HEK293 (cell line): Measurements from ENCODE around the gene LYPD5.
A peak's percentile ranks its signal among the peaks of the same experiment; 100 is the strongest.

Experiments
- CTCF ChIA-PET: fragments of 350-600 bp; formaldehyde crosslinking; extraction: SDS; loops from one replicate; lab custom pipeline; 2021; ENCODE audit warnings: antibody characterized with exemption; lab: Yijun Ruan, JAX
- POLR2A ChIA-PET: fragments of 300-600 bp; formaldehyde crosslinking; extraction: SDS; loops from one replicate; lab custom pipeline; 2020; ENCODE audit warnings: antibody characterized with exemption, inconsistent platforms; lab: Yijun Ruan, JAX
- H3K27ac ChIP-seq: fragments of 200-500 bp; sonication (Bioruptor generic); 2 replicates; pipeline ENCODE4 v1.5.1; 2014; ENCODE audit warnings: low read depth, low read length, control low read depth, inconsistent platforms; ENCODE audit errors: extremely low read depth
- H3K36me3 ChIP-seq, 2 experiments: fragments of 200-500 bp in 1 of 2; sonication (Bioruptor generic) in 1 of 2; 1 replicate in 1 of 2; 2 replicates in 1 of 2; pipeline ENCODE4 v1.5.1; 2014 to 2017; ENCODE audit warnings: inconsistent platforms in 2 of 2, low read length in 2 of 2; ENCODE audit not compliant: control insufficient read depth in 2 of 2, insufficient read depth in 1 of 2
- H3K4me1 ChIP-seq: fragments of 200-500 bp; sonication (Bioruptor generic); 2 replicates; pipeline ENCODE4 v1.5.1; 2014; ENCODE audit warnings: mild to moderate bottlenecking, low read length, inconsistent platforms; ENCODE audit not compliant: control insufficient read depth, insufficient read depth
- H3K4me3 ChIP-seq: 2 replicates; pipeline ENCODE4 v1.5.1; 2011; ENCODE audit warnings: low read depth, mild to moderate bottlenecking, control low read depth, low read length, moderate library complexity
- H3K9me3 ChIP-seq: fragments of 200-500 bp; sonication (Bioruptor generic); 2 replicates; pipeline ENCODE4 v1.5.1; 2014; ENCODE audit warnings: low read depth, low read length, inconsistent platforms; ENCODE audit not compliant: control insufficient read depth, insufficient read depth
- BCL11A ChIP-seq: fragments of 450-650 bp; formaldehyde crosslinking; IDR thresholded peaks from 2 replicates; pipeline ENCODE4 v1.5.1; 2016; ENCODE audit warnings: low read depth, missing biosample characterization, missing genetic modification characterization
- FEZF1 ChIP-seq: fragments of 450-650 bp; formaldehyde crosslinking; IDR thresholded peaks from 2 replicates; pipeline ENCODE4 v1.5.1; 2016; ENCODE audit warnings: missing biosample characterization, missing genetic modification characterization
- KLF1 ChIP-seq: fragments of 450-650 bp; formaldehyde crosslinking; IDR thresholded peaks from 2 replicates; pipeline ENCODE4 v1.5.1; 2016; ENCODE audit warnings: missing biosample characterization, missing genetic modification characterization
- KLF9 ChIP-seq: fragments of 450-650 bp; formaldehyde crosslinking; IDR thresholded peaks from 2 replicates; pipeline ENCODE4 v1.5.1; 2016; ENCODE audit warnings: missing biosample characterization, missing genetic modification characterization, low read depth
- TCF7L2 ChIP-seq: IDR thresholded peaks from 2 replicates; pipeline ENCODE4 v1.6.1; 2011; ENCODE audit warnings: low read depth, mild to moderate bottlenecking, inconsistent platforms, low read length, moderate library complexity, borderline replicate concordance
- ZIC2 ChIP-seq: fragments of 450-650 bp; formaldehyde crosslinking; IDR thresholded peaks from 2 replicates; pipeline ENCODE4 v1.5.1; 2016; ENCODE audit warnings: missing biosample characterization, missing genetic modification characterization
- ZNF121 ChIP-seq: fragments of 450-650 bp; formaldehyde crosslinking; IDR thresholded peaks from 2 replicates; pipeline ENCODE4 v1.5.1; 2016; ENCODE audit warnings: missing biosample characterization, missing genetic modification characterization
- ZNF19 ChIP-seq: fragments of 450-650 bp; formaldehyde crosslinking; IDR thresholded peaks from 2 replicates; pipeline ENCODE4; 2016; ENCODE audit warnings: missing biosample characterization, missing genetic modification characterization, low read depth
- ZNF426 ChIP-seq: fragments of 450-650 bp; formaldehyde crosslinking; IDR thresholded peaks from 2 replicates; pipeline ENCODE4 v1.5.1; 2017; ENCODE audit warnings: missing biosample characterization, missing genetic modification characterization, mild to moderate bottlenecking, inconsistent platforms, moderate library complexity
- ZNF548 ChIP-seq: fragments of 450-650 bp; formaldehyde crosslinking; IDR thresholded peaks from 2 replicates; pipeline ENCODE4 v1.5.1; 2016; ENCODE audit warnings: missing biosample characterization, missing genetic modification characterization
- ZNF747 ChIP-seq: fragments of 450-650 bp; formaldehyde crosslinking; IDR thresholded peaks from 2 replicates; pipeline ENCODE4 v1.5.1; 2016; ENCODE audit warnings: missing biosample characterization, missing genetic modification characterization
- ZNF785 ChIP-seq: fragments of 450-650 bp; formaldehyde crosslinking; IDR thresholded peaks from 2 replicates; pipeline ENCODE4 v1.5.1; 2016; ENCODE audit warnings: missing biosample characterization, missing genetic modification characterization
- ZNF792 ChIP-seq: fragments of 450-650 bp; formaldehyde crosslinking; IDR thresholded peaks from 2 replicates; pipeline ENCODE4 v1.5.1; 2016; ENCODE audit warnings: missing biosample characterization, missing genetic modification characterization
- ZNF830 ChIP-seq: fragments of 450-650 bp; IDR thresholded peaks from 2 replicates; pipeline ENCODE4 v1.5.0; 2018; ENCODE audit warnings: missing biosample characterization, missing genetic modification characterization, low read depth, mild to moderate bottlenecking, moderate library complexity
- TF ChIP-seq, protein P1 (sequence below): fragments of 450-650 bp; formaldehyde crosslinking; IDR thresholded peaks from 2 replicates; pipeline ENCODE4 v1.5.1; 2017; ENCODE audit warnings: missing biosample characterization, missing genetic modification characterization
- TF ChIP-seq, protein P2 (sequence below): fragments of 450-650 bp; formaldehyde crosslinking; IDR thresholded peaks from 2 replicates; pipeline ENCODE4 v1.5.1; 2016; ENCODE audit warnings: missing biosample characterization, missing genetic modification characterization
- TF ChIP-seq, protein P3 (sequence below): fragments of 450-650 bp; formaldehyde crosslinking; IDR thresholded peaks from 2 replicates; pipeline ENCODE4 v1.5.1; 2016; ENCODE audit warnings: missing biosample characterization, missing genetic modification characterization
- TF ChIP-seq, protein P4 (sequence below): sonication (generic); formaldehyde crosslinking; IDR thresholded peaks from 2 replicates; pipeline ENCODE4 v1.8.1; 2022; ENCODE audit warnings: mild to moderate bottlenecking, moderate library complexity, missing genetic modification reagents
- TF ChIP-seq, protein P5 (sequence below): fragments of 450-650 bp; formaldehyde crosslinking; IDR thresholded peaks from 2 replicates; pipeline ENCODE4 v1.5.1; 2016; ENCODE audit warnings: missing biosample characterization, missing genetic modification characterization
- TF ChIP-seq, protein P6 (sequence below): fragments of 450-650 bp; formaldehyde crosslinking; IDR thresholded peaks from 2 replicates; pipeline ENCODE4 v1.5.1; 2017; ENCODE audit warnings: missing biosample characterization, missing genetic modification characterization
- TF ChIP-seq, protein P7 (sequence below): fragments of 450-650 bp; formaldehyde crosslinking; conservative IDR thresholded peaks from 2 replicates; pipeline ENCODE4 v1.5.1; 2016; ENCODE audit warnings: low read depth, missing biosample characterization, missing genetic modification characterization

LYPD5 gene

DNA sequence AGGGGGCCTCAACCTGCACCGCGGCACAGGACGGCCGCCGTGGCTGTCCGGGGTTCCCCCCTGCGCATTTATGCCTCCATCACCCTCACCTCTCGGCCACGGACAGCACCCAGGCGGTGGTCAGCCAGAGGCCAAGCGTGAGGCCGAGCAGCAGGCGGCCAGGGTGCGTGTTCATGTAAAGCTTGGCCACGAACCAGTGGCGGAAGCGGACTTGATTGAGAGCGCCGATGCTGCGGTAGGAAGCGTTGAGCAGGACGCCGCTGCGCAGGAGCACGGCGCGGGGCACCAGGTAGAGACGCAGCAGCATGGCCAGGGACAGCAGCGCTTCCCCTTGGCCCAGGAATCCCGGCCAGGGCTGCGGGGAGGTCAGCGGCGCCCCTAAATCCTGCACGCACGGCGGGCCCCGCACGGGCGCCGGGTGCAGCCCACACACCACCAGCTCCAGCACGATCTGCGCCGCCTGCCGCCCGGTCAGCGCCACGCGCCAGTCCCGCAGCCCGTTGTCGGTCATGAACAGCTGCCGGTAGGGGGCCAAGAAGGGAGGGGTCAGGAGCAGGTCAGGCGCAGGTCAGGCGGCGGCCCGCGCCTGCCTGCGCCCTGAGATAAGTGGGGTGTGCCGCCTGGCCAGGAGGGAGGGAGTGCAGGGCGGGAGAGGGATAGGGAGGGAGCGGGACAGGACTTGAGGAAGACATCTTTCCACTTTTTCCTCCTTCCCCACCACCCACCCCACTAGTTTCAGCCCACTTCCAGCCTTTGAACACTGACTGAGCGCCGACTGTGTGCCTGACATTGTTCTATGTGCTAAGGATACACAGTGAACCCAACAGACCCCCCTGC lies 27.9 kb downstream of the LYPD5 start:
- H3K9me3 ChIP-seq = no peaks in the 10 kb centered on the region
- no peak overlapping the region for H3K27ac ChIP-seq
- H3K36me3 ChIP-seq = no peaks in the 10 kb centered on the region
- POLR2A ChIA-PET = interaction anchor here (0.7 to 1.5 kb wide), 6 partner anchors 9 to 106 kb away, joined by 3 to 9 read pairs (median 5); partner anchors contain the start of gene SMG9
- H3K4me3 ChIP-seq = no peak overlapping the region
- CTCF ChIA-PET = interaction anchor here (0.5 to 17.4 kb wide), 21 partner anchors 8 to 400 kb away, joined by 3 to 203 read pairs (median 4); partner anchors contain the start of gene SMG9
- H3K4me1 ChIP-seq = peaks cover 10% of the 10 kb centered on the region; the same call in 1 of the 2 replicates
- TF ChIP-seq, protein P1, sequence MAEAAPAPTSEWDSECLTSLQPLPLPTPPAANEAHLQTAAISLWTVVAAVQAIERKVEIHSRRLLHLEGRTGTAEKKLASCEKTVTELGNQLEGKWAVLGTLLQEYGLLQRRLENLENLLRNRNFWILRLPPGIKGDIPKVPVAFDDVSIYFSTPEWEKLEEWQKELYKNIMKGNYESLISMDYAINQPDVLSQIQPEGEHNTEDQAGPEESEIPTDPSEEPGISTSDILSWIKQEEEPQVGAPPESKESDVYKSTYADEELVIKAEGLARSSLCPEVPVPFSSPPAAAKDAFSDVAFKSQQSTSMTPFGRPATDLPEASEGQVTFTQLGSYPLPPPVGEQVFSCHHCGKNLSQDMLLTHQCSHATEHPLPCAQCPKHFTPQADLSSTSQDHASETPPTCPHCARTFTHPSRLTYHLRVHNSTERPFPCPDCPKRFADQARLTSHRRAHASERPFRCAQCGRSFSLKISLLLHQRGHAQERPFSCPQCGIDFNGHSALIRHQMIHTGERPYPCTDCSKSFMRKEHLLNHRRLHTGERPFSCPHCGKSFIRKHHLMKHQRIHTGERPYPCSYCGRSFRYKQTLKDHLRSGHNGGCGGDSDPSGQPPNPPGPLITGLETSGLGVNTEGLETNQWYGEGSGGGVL (tag by site-specific recombination) = peak; percentile 56
- TF ChIP-seq TCF7L2 (no peak), ZNF747 (no peak), ZNF121 (tag by site-specific recombination) (no peak), ZNF792 (tag by site-specific recombination) (peak; percentile 70; the same call in 1 of the 2 replicates), KLF1 (tag by site-specific recombination) (peak; percentile 96), KLF9 (tag by site-specific recombination) (no peak), BCL11A (tag by site-specific recombination) (0 out of 2 replicates have a peak, but pooled peaks have one; percentile 35), FEZF1 (tag by site-specific recombination) (peak; percentile 23; the same call in 1 of the 2 replicates), ZIC2 (peak; percentile 40; the same call in 1 of the 2 replicates), ZNF426 (tag by site-specific recombination) (no peak), ZNF830 (no peak), ZNF785 (tag by site-specific recombination) (no peak), ZNF548 (tag by site-specific recombination) (no peak), ZNF19 (tag by site-specific recombination) (no peak)
- TF ChIP-seq, protein P2, sequence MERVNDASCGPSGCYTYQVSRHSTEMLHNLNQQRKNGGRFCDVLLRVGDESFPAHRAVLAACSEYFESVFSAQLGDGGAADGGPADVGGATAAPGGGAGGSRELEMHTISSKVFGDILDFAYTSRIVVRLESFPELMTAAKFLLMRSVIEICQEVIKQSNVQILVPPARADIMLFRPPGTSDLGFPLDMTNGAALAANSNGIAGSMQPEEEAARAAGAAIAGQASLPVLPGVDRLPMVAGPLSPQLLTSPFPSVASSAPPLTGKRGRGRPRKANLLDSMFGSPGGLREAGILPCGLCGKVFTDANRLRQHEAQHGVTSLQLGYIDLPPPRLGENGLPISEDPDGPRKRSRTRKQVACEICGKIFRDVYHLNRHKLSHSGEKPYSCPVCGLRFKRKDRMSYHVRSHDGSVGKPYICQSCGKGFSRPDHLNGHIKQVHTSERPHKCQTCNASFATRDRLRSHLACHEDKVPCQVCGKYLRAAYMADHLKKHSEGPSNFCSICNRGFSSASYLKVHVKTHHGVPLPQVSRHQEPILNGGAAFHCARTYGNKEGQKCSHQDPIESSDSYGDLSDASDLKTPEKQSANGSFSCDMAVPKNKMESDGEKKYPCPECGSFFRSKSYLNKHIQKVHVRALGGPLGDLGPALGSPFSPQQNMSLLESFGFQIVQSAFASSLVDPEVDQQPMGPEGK (tag by site-specific recombination) = 0 out of 2 replicates have a peak, but pooled peaks have one; percentile 27
- TF ChIP-seq, protein P3, sequence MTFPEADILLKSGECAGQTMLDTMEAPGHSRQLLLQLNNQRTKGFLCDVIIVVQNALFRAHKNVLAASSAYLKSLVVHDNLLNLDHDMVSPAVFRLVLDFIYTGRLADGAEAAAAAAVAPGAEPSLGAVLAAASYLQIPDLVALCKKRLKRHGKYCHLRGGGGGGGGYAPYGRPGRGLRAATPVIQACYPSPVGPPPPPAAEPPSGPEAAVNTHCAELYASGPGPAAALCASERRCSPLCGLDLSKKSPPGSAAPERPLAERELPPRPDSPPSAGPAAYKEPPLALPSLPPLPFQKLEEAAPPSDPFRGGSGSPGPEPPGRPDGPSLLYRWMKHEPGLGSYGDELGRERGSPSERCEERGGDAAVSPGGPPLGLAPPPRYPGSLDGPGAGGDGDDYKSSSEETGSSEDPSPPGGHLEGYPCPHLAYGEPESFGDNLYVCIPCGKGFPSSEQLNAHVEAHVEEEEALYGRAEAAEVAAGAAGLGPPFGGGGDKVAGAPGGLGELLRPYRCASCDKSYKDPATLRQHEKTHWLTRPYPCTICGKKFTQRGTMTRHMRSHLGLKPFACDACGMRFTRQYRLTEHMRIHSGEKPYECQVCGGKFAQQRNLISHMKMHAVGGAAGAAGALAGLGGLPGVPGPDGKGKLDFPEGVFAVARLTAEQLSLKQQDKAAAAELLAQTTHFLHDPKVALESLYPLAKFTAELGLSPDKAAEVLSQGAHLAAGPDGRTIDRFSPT = peak; percentile 28; the same call in 1 of the 2 replicates
- TF ChIP-seq, protein P4, sequence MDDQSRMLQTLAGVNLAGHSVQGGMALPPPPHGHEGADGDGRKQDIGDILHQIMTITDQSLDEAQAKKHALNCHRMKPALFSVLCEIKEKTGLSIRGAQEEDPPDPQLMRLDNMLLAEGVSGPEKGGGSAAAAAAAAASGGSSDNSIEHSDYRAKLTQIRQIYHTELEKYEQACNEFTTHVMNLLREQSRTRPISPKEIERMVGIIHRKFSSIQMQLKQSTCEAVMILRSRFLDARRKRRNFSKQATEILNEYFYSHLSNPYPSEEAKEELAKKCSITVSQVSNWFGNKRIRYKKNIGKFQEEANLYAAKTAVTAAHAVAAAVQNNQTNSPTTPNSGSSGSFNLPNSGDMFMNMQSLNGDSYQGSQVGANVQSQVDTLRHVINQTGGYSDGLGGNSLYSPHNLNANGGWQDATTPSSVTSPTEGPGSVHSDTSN (CRISPR knock-in tag) = 0 out of 2 replicates have a peak, but pooled peaks have one; percentile 0
- TF ChIP-seq, protein P5, sequence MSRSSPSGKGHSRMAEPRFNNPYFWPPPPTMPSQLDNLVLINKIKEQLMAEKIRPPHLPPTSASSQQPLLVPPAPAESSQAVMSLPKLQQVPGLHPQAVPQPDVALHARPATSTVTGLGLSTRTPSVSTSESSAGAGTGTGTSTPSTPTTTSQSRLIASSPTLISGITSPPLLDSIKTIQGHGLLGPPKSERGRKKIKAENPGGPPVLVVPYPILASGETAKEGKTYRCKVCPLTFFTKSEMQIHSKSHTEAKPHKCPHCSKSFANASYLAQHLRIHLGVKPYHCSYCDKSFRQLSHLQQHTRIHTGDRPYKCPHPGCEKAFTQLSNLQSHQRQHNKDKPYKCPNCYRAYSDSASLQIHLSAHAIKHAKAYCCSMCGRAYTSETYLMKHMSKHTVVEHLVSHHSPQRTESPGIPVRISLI (tag by site-specific recombination) = no peak
- TF ChIP-seq, protein P6, sequence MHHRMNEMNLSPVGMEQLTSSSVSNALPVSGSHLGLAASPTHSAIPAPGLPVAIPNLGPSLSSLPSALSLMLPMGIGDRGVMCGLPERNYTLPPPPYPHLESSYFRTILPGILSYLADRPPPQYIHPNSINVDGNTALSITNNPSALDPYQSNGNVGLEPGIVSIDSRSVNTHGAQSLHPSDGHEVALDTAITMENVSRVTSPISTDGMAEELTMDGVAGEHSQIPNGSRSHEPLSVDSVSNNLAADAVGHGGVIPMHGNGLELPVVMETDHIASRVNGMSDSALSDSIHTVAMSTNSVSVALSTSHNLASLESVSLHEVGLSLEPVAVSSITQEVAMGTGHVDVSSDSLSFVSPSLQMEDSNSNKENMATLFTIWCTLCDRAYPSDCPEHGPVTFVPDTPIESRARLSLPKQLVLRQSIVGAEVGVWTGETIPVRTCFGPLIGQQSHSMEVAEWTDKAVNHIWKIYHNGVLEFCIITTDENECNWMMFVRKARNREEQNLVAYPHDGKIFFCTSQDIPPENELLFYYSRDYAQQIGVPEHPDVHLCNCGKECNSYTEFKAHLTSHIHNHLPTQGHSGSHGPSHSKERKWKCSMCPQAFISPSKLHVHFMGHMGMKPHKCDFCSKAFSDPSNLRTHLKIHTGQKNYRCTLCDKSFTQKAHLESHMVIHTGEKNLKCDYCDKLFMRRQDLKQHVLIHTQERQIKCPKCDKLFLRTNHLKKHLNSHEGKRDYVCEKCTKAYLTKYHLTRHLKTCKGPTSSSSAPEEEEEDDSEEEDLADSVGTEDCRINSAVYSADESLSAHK = no peak
- TF ChIP-seq, protein P7, sequence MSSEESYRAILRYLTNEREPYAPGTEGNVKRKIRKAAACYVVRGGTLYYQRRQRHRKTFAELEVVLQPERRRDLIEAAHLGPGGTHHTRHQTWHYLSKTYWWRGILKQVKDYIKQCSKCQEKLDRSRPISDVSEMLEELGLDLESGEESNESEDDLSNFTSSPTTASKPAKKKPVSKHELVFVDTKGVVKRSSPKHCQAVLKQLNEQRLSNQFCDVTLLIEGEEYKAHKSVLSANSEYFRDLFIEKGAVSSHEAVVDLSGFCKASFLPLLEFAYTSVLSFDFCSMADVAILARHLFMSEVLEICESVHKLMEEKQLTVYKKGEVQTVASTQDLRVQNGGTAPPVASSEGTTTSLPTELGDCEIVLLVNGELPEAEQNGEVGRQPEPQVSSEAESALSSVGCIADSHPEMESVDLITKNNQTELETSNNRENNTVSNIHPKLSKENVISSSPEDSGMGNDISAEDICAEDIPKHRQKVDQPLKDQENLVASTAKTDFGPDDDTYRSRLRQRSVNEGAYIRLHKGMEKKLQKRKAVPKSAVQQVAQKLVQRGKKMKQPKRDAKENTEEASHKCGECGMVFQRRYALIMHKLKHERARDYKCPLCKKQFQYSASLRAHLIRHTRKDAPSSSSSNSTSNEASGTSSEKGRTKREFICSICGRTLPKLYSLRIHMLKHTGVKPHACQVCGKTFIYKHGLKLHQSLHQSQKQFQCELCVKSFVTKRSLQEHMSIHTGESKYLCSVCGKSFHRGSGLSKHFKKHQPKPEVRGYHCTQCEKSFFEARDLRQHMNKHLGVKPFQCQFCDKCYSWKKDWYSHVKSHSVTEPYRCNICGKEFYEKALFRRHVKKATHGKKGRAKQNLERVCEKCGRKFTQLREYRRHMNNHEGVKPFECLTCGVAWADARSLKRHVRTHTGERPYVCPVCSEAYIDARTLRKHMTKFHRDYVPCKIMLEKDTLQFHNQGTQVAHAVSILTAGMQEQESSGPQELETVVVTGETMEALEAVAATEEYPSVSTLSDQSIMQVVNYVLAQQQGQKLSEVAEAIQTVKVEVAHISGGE (tag by site-specific recombination) = no peak
